ENCODE data around the gene LACRT.

The LACRT gene

GRCh38 chr12:54661048-54661447 is 26.4 kb upstream of the LACRT start:
- TF ChIP-seq Cebpa-rat (IDR thresholded peaks at IDR 0.05), result no peak
- no peak overlapping the region for H3K4me2 ChIP-seq
- H3K27ac ChIP-seq, result no peak overlapping the region
- H3K9ac ChIP-seq, result no peak overlapping the region
- no peaks in the 10 kb centered on the region for H3K36me3 ChIP-seq
- H3K27me3 ChIP-seq, result no peaks in the 10 kb centered on the region
- peaks cover 0 to 5% (median 0%) of the 10 kb centered on the region in 10 experiments; a peak in 4 of 20 replicates for H3K4me1 ChIP-seq
- no peaks in the 10 kb centered on the region for H4K20me1 ChIP-seq
- peaks cover 0 to 10% (median 0%) of the 10 kb centered on the region in 11 experiments; a peak in 5 of 22 replicates for H3K9me3 ChIP-seq (replicated peaks in 1 of 11)
- no peak overlapping the region for H3K4me3 ChIP-seq

DNA sequence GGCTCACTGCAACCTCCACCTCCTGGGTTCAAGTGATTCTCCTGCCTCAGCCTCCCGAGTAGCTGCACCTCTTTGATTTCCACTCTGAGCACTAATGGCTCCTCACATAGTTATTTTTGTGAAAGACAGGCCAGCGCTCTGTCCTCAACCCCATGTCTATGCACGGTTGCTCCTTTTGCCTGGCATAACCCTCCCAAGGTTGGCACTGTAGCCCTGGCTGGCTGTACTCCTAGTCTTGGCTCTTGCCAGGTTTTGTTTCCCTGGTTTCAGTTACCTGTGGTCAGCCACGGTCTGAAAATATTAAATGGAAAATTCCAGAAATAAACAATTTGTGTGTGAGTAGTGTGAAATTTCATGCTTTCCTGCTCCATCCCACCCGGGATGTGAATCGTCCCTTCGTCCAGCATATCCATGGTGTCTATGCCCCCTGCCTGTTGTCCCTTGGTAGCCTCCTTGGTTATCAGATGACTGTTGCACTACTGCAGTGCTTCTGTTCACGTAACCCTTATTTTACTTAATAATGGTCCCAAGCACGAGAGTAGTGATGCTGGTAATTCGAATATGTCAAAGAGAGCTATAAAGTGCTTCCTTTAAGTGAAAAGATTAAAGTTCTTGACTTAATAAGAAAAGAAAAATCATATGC is 25.7 kb upstream of the LACRT start:
- no peak overlapping the region for H3K27ac ChIP-seq
- H3K9ac ChIP-seq, result no peak overlapping the region
- H3K4me3 ChIP-seq, result no peak overlapping the region
- H3K9me3 ChIP-seq (replicated peaks in 1 of 11), result peaks cover 0 to 10% (median 0%) of the 10 kb centered on the region in 11 experiments; a peak in 5 of 22 replicates
- H3K27me3 ChIP-seq, result no peaks in the 10 kb centered on the region
- H3K4me1 ChIP-seq, result peaks cover 0 to 3% (median 0%) of the 10 kb centered on the region in 10 experiments; a peak in 4 of 20 replicates
- no peaks in the 10 kb centered on the region for H3K36me3 ChIP-seq
- H4K20me1 ChIP-seq, result no peaks in the 10 kb centered on the region
- no peak for TF ChIP-seq Cebpa-rat (IDR thresholded peaks at IDR 0.05)
- no peak overlapping the region for H3K4me2 ChIP-seq

DNA sequence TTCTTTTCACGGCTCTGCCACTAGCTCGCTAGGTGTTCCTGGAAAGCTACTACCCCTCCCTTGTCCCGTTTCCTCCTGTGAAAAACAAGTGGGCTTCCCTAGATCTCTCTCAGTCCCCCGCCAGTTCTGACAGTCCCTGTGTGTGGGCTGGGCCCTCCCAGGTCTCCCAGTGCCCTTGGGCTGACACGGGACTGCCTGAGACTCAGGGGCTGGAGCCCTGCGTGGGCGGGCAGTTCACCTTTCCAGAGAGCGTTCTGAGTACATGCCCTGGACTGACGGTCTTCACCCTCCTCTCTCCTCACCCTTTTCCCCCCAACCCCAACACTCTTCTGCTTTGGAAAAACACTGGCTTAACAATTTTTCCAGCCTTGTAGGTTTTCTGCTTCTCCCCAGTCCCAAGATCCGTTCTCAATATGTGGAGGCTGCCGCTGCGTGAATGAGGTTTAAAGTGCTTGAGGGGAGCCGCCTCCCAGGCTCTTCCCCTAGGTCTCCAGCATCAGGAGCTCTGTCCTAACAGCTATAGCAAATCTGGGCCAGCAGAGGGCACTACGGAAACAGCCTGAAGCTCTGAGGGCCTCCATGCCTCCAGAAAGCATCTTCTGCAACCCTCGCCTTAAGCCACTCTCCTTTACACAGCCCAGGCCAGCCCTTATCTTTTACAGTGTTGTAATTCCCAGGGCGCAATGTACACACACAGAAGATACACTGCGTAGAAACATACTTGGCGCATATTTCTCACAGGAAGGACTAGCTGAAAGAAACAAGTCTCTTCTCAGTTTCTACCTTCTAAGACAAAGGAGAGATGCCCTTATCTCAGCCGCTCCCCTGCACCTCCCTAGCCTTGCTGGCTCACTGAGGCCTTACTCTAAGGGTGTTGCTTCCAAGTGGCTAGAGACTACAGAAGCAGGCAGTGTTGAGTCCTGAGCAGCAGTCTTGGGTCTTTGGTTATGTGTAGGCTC is 23.9 kb upstream of the LACRT start:
- Histone ChIP-seq H4K20me1 (no peaks in the 10 kb centered on the region), H3K27ac (no peak overlapping the region), H3K4me2 (no peak overlapping the region), H3K36me3 (no peaks in the 10 kb centered on the region), H3K27me3 (no peaks in the 10 kb centered on the region), H3K9me3 (replicated peaks in 1 of 11) (peaks cover 0 to 10% (median 0%) of the 10 kb centered on the region in 11 experiments; a peak in 5 of 22 replicates), H3K4me1 (0 out of 20 replicates have a peak, but pooled peaks cover 0 to 4% (median 0%) of the 10 kb centered on the region in 10 experiments), H3K4me3 (no peak overlapping the region), H3K9ac (no peak overlapping the region)
- TF ChIP-seq Cebpa-rat (IDR thresholded peaks at IDR 0.05), result no peak

DNA sequence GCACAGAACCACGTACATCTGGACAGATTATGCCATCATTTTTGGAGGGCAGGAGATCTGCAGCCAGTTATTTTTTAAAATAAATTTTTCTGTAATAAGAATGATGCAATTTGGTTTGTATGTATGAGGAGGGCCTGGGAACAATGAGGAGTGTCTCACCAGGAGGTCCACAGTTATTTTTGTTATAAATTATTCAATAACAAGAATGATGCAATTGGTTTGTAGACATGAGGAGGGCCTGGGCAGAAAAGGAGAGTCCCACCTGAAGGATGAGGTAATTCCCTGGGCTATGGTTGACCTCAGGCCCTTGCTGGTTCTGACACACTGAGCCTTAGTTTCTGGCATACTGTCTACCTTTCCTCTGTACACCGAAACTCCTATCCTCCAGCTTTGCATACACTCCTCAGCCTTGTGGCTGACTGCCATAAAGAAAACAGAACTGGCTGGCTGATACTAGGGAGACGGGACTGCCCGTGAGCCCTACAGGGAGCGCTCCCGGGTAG is 22.5 kb upstream of the LACRT start:
- Histone ChIP-seq H3K36me3 (no peaks in the 10 kb centered on the region), H3K4me3 (no peak overlapping the region), H3K9ac (no peak overlapping the region), H3K27ac (no peak overlapping the region), H3K27me3 (no peaks in the 10 kb centered on the region), H3K4me2 (no peak overlapping the region), H3K4me1 (0 out of 20 replicates have a peak, but pooled peaks cover 0 to 4% (median 0%) of the 10 kb centered on the region in 10 experiments), H4K20me1 (no peaks in the 10 kb centered on the region), H3K9me3 (replicated peaks in 1 of 11) (peaks cover 0 to 10% (median 0%) of the 10 kb centered on the region in 11 experiments; a peak in 5 of 22 replicates)
- no peak for TF ChIP-seq Cebpa-rat (IDR thresholded peaks at IDR 0.05)

GRCh38 chr12:54654926-54655325 is 20.2 kb upstream of the LACRT start:
- H3K27ac ChIP-seq, result no peak overlapping the region
- H4K20me1 ChIP-seq, result no peaks in the 10 kb centered on the region
- 0 out of 20 replicates have a peak, but pooled peaks cover 0 to 4% (median 0%) of the 10 kb centered on the region in 10 experiments for H3K4me1 ChIP-seq
- peaks cover 0 to 10% (median 0%) of the 10 kb centered on the region in 11 experiments; a peak in 5 of 22 replicates for H3K9me3 ChIP-seq (replicated peaks in 1 of 11)
- peak overlapping the region in 1 of 11 experiments; percentile 21; a peak in 2 of 22 replicates for H3K4me2 ChIP-seq
- no peak overlapping the region for H3K4me3 ChIP-seq
- no peaks in the 10 kb centered on the region for H3K27me3 ChIP-seq
- H3K9ac ChIP-seq, result no peak overlapping the region
- no peak for TF ChIP-seq Cebpa-rat (IDR thresholded peaks at IDR 0.05)
- no peaks in the 10 kb centered on the region for H3K36me3 ChIP-seq

GRCh38 chr12:54653025-54653424 is 18.3 kb upstream of the LACRT start:
- Histone ChIP-seq H3K27ac (no peak overlapping the region), H3K4me3 (no peak overlapping the region), H3K4me2 (no peak overlapping the region), H3K4me1 (0 out of 20 replicates have a peak, but pooled peaks cover 0 to 4% (median 0%) of the 10 kb centered on the region in 10 experiments), H3K27me3 (no peaks in the 10 kb centered on the region), H3K9me3 (replicated peaks in 1 of 11) (peaks cover 0 to 4% (median 0%) of the 10 kb centered on the region in 11 experiments; a peak in 4 of 22 replicates), H3K36me3 (no peaks in the 10 kb centered on the region), H3K9ac (no peak overlapping the region), H4K20me1 (no peaks in the 10 kb centered on the region)
- no peak for TF ChIP-seq Cebpa-rat (IDR thresholded peaks at IDR 0.05)

GRCh38 chr12:54650889-54651288 is 16.2 kb upstream of the LACRT start:
- H3K4me1 ChIP-seq, result 0 out of 20 replicates have a peak, but pooled peaks cover 0 to 4% (median 0%) of the 10 kb centered on the region in 10 experiments
- no peaks in the 10 kb centered on the region for H3K27me3 ChIP-seq
- no peak overlapping the region for H3K27ac ChIP-seq
- H3K4me2 ChIP-seq, result no peak overlapping the region
- no peaks in the 10 kb centered on the region for H4K20me1 ChIP-seq
- H3K36me3 ChIP-seq, result no peaks in the 10 kb centered on the region
- H3K9ac ChIP-seq, result no peak overlapping the region
- no peak overlapping the region for H3K4me3 ChIP-seq
- TF ChIP-seq Cebpa-rat (IDR thresholded peaks at IDR 0.05), result no peak
- no peaks in the 10 kb centered on the region for H3K9me3 ChIP-seq (replicated peaks in 1 of 11)

DNA sequence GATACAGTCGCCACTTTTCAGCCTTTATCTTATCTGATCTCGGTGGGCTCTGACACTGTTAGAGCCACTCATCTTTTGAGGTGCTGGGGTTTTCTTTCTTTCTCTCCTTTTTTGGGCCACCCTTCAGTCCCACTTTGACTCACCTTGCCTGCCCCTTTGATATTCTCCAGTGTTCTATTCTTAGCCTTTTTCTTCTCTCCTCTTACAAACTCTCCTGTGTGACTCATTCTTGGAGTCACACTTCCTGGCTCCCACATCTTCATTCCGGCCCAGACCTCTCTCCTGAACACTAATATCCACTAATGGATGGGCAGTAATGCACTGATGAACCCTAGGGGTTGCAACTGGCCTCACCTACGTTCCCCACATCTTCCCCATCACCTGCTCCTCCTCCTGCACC is 15.7 kb upstream of the LACRT start:
- Histone ChIP-seq H4K20me1 (no peaks in the 10 kb centered on the region), H3K27ac (no peak overlapping the region), H3K4me1 (0 out of 20 replicates have a peak, but pooled peaks cover 0 to 4% (median 0%) of the 10 kb centered on the region in 10 experiments), H3K4me2 (no peak overlapping the region), H3K9me3 (replicated peaks in 1 of 11) (no peaks in the 10 kb centered on the region), H3K36me3 (no peaks in the 10 kb centered on the region), H3K27me3 (no peaks in the 10 kb centered on the region), H3K4me3 (no peak overlapping the region), H3K9ac (no peak overlapping the region)
- TF ChIP-seq Cebpa-rat (IDR thresholded peaks at IDR 0.05), result no peak

GRCh38 chr12:54649825-54650224 is 15.1 kb upstream of the LACRT start:
- Histone ChIP-seq H3K9me3 (replicated peaks in 1 of 11) (no peaks in the 10 kb centered on the region), H3K4me3 (no peak overlapping the region), H3K4me1 (no peaks in the 10 kb centered on the region), H3K27me3 (no peaks in the 10 kb centered on the region), H3K9ac (no peak overlapping the region), H4K20me1 (no peaks in the 10 kb centered on the region), H3K4me2 (no peak overlapping the region), H3K36me3 (no peaks in the 10 kb centered on the region), H3K27ac (no peak overlapping the region)
- no peak for TF ChIP-seq Cebpa-rat (IDR thresholded peaks at IDR 0.05)

All from BLaER1 treated with 17β-estradiol and CSF1 and Interleukin-3, amounts not matched to agents 10 nM and 100 nM (cell line).